UCSD-AML1 (cell line): ENCODE results near the gene LRRC7.

ENCODE experiments used
- DNase-seq: peaks from one replicate; lab custom pipeline; 2025; ENCODE audit not compliant: unreplicated experiment; lab: John Stamatoyannopoulos, UW

The LRRC7 gene

GRCh38 chr1:69567652-69568420 is at the start of gene LRRC7:
Gene LRRC7 (plus strand): TSS chr1:69567922. CDS start chr1:69568640, 718 bp downstream.
- DNase-seq, result no peak

- DNase-seq, result no peak
These were observed 48.7 kb upstream of the LRRC7 start for GRCh38 chr1:69519006-69519405.

- DNase-seq, result no peak
These were observed 47.4 kb upstream of the LRRC7 start for GRCh38 chr1:69520326-69520725.

GRCh38 chr1:69523032-69523431 is 44.7 kb upstream of the LRRC7 start:
- DNase-seq, result no peak

- no peak for DNase-seq
These were observed 44.3 kb upstream of the LRRC7 start for GRCh38 chr1:69523461-69523860.

- DNase-seq, result no peak
These were observed 43.7 kb upstream of the LRRC7 start for GRCh38 chr1:69524015-69524414.

- DNase-seq, result no peak
These were observed 40.4 kb upstream of the LRRC7 start for GRCh38 chr1:69527273-69527672.

- no peak for DNase-seq
These were observed 39.3 kb upstream of the LRRC7 start for GRCh38 chr1:69528376-69528775.

GRCh38 chr1:69533343-69533742 is 34.4 kb upstream of the LRRC7 start:
- no peak for DNase-seq

- no peak for DNase-seq
These were observed 32.9 kb upstream of the LRRC7 start for GRCh38 chr1:69534829-69535228.

- no peak for DNase-seq
These were observed 32.2 kb upstream of the LRRC7 start for GRCh38 chr1:69535490-69535889.

GRCh38 chr1:69540052-69540451 is 27.7 kb upstream of the LRRC7 start:
- DNase-seq, result no peak

- DNase-seq, result no peak
These were observed 16.0 kb upstream of the LRRC7 start for GRCh38 chr1:69551476-69552324.

- DNase-seq, result no peak
These were observed 14.0 kb upstream of the LRRC7 start for GRCh38 chr1:69553726-69554125.

GRCh38 chr1:69568421-69569174 is 876 bp downstream of the LRRC7 start:
- no peak for DNase-seq

- no peak for DNase-seq
These were observed 1.4 kb downstream of the LRRC7 start for GRCh38 chr1:69569175-69569541.

GRCh38 chr1:69569576-69570328 is 2.0 kb downstream of the LRRC7 start:
- DNase-seq, result no peak

GRCh38 chr1:69570356-69570755 is 2.6 kb downstream of the LRRC7 start:
- no peak for DNase-seq

GRCh38 chr1:69572921-69573320 is 5.2 kb downstream of the LRRC7 start:
- DNase-seq, result no peak

GRCh38 chr1:69573911-69574310 is 6.2 kb downstream of the LRRC7 start:
- DNase-seq, result no peak

GRCh38 chr1:69585666-69586065 is 17.9 kb downstream of the LRRC7 start:
- DNase-seq, result no peak
